Measurements from ENCODE around the gene ERAS.

Gene ERAS

GRCh38 chrX:48792219-48792618, 34.1 kb upstream of the ERAS start:
- H3K9me2 ChIP-seq (replicated peaks; ENCODE audit: low read depth, low read length) = no peaks in the 10 kb centered on the region

GRCh38 chrX:48793935-48794334, 32.4 kb upstream of the ERAS start:
- Histone ChIP-seq H4K20me1 (ENCODE audit: insufficient read depth, low read length, poor library complexity, severe bottlenecking) (no peaks in the 10 kb centered on the region), H3K36me3 (ENCODE audit: insufficient read depth, low read length) (no peaks in the 10 kb centered on the region), H2AFZ (ENCODE audit: low read length) (no peak overlapping the region), H3F3A (ENCODE audit: low read depth) (no peaks in the 10 kb centered on the region), H3K9me2 (replicated peaks; ENCODE audit: low read depth, low read length) (no peaks in the 10 kb centered on the region), H3K4me1 (ENCODE audit: insufficient read depth, low read length, poor library complexity, severe bottlenecking) (no peaks in the 10 kb centered on the region), H3K79me2 (ENCODE audit: insufficient read depth, low read length) (no peaks in the 10 kb centered on the region), H3K27me3 (ENCODE audit: insufficient read depth, low read length, poor library complexity, severe bottlenecking) (no peaks in the 10 kb centered on the region), H3K4me2 (ENCODE audit: low read depth, low read length, poor library complexity, severe bottlenecking) (no peak overlapping the region), H3K4me3 (ENCODE audit: low read length, poor library complexity, severe bottlenecking) (no peak overlapping the region), H3K9me3 (ENCODE audit: insufficient read depth, low read depth, low read length) (no peaks in the 10 kb centered on the region), H3K9ac (ENCODE audit: low read depth, low read length, poor library complexity, severe bottlenecking) (no peak overlapping the region)
- no peak for TF ChIP-seq EZH2phosphoT487 (IDR thresholded peaks at IDR 0.05; ENCODE audit: borderline replicate concordance)
- TF ChIP-seq, protein P1, sequence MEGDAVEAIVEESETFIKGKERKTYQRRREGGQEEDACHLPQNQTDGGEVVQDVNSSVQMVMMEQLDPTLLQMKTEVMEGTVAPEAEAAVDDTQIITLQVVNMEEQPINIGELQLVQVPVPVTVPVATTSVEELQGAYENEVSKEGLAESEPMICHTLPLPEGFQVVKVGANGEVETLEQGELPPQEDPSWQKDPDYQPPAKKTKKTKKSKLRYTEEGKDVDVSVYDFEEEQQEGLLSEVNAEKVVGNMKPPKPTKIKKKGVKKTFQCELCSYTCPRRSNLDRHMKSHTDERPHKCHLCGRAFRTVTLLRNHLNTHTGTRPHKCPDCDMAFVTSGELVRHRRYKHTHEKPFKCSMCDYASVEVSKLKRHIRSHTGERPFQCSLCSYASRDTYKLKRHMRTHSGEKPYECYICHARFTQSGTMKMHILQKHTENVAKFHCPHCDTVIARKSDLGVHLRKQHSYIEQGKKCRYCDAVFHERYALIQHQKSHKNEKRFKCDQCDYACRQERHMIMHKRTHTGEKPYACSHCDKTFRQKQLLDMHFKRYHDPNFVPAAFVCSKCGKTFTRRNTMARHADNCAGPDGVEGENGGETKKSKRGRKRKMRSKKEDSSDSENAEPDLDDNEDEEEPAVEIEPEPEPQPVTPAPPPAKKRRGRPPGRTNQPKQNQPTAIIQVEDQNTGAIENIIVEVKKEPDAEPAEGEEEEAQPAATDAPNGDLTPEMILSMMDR (conservative IDR thresholded peaks at IDR 0.05; ENCODE audit: low read length) = no peak

More at GRCh38 chrX:48792219-48792618, 34.1 kb upstream of the ERAS start:
- no peaks in the 10 kb centered on the region for H4K20me1 ChIP-seq (ENCODE audit: insufficient read depth, low read length, poor library complexity, severe bottlenecking)
- H3K36me3 ChIP-seq (ENCODE audit: insufficient read depth, low read length) = no peaks in the 10 kb centered on the region
- H3K9me3 ChIP-seq (ENCODE audit: insufficient read depth, low read depth, low read length) = no peaks in the 10 kb centered on the region
- no peaks in the 10 kb centered on the region for H3K79me2 ChIP-seq (ENCODE audit: insufficient read depth, low read length)
- no peak overlapping the region for H3K4me2 ChIP-seq (ENCODE audit: low read depth, low read length, poor library complexity, severe bottlenecking)
- H3K4me3 ChIP-seq (ENCODE audit: low read length, poor library complexity, severe bottlenecking) = no peak overlapping the region
- H2AFZ ChIP-seq (ENCODE audit: low read length) = no peak overlapping the region
- no peaks in the 10 kb centered on the region for H3F3A ChIP-seq (ENCODE audit: low read depth)
- no peak overlapping the region for H3K9ac ChIP-seq (ENCODE audit: low read depth, low read length, poor library complexity, severe bottlenecking)
- no peaks in the 10 kb centered on the region for H3K4me1 ChIP-seq (ENCODE audit: insufficient read depth, low read length, poor library complexity, severe bottlenecking)
- no peaks in the 10 kb centered on the region for H3K27me3 ChIP-seq (ENCODE audit: insufficient read depth, low read length, poor library complexity, severe bottlenecking)
- no peak for TF ChIP-seq EZH2phosphoT487 (IDR thresholded peaks at IDR 0.05; ENCODE audit: borderline replicate concordance)
- TF ChIP-seq, protein P1 (conservative IDR thresholded peaks at IDR 0.05; ENCODE audit: low read length) = no peak

DNA sequence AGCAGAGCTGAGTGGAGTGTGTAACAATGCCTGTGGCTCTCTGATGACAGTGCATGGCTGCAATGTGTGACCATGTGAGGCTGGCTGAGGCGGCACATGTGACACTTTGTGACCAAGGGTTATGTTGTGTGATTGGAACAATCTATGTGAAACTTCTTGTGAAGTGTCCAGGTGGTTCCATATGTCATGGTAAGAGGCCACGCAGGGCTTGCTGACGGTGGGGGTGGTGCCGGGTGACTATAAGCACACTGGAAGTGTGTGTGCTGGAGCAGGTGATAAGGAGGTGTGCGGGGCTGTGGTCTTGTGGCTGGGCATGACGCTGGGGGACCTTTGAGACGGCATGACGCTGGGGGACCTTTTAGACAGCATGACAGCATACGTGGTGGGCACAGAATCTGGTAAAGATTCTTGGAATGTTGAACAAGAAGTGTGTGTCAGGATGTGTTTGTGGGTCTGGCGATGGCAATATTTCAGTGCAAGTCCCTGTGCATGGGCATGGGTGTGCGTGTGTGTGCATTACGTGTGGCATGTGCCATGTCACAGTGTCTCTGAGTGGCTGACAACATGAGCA, 31.9 kb upstream of the ERAS start:
- Histone ChIP-seq H3K4me3 (ENCODE audit: low read length, poor library complexity, severe bottlenecking) (no peak overlapping the region), H3K4me1 (ENCODE audit: insufficient read depth, low read length, poor library complexity, severe bottlenecking) (no peaks in the 10 kb centered on the region), H3K27me3 (ENCODE audit: insufficient read depth, low read length, poor library complexity, severe bottlenecking) (no peaks in the 10 kb centered on the region), H3K36me3 (ENCODE audit: insufficient read depth, low read length) (no peaks in the 10 kb centered on the region), H4K20me1 (ENCODE audit: insufficient read depth, low read length, poor library complexity, severe bottlenecking) (no peaks in the 10 kb centered on the region), H3K9me2 (replicated peaks; ENCODE audit: low read depth, low read length) (no peaks in the 10 kb centered on the region), H3K9ac (ENCODE audit: low read depth, low read length, poor library complexity, severe bottlenecking) (no peak overlapping the region), H3F3A (ENCODE audit: low read depth) (no peaks in the 10 kb centered on the region), H3K9me3 (ENCODE audit: insufficient read depth, low read depth, low read length) (no peaks in the 10 kb centered on the region), H2AFZ (ENCODE audit: low read length) (no peak overlapping the region), H3K4me2 (ENCODE audit: low read depth, low read length, poor library complexity, severe bottlenecking) (no peak overlapping the region), H3K79me2 (ENCODE audit: insufficient read depth, low read length) (no peaks in the 10 kb centered on the region)
- TF ChIP-seq, protein P1 (conservative IDR thresholded peaks at IDR 0.05; ENCODE audit: low read length) = no peak
- TF ChIP-seq EZH2phosphoT487 (IDR thresholded peaks at IDR 0.05; ENCODE audit: borderline replicate concordance) = no peak

Data from Loucy (cell line).